Activated T-cell treated with anti-CD3 and anti-CD28 coated beads, Interleukin-2, amount 50 U/mL, for 24 hours (primary cell): ENCODE results near the gene MRI1.

ENCODE experiments used
- DNase-seq: peaks from one replicate; pipeline ENCODE4 v3.0.0-alpha.2; 2020
- H3K27ac Mint-ChIP-seq: 2 replicates; pipeline ENCODE4 v1.8.0; 2020; ENCODE audit warnings: mild to moderate bottlenecking, mixed read lengths
- H3K27me3 Mint-ChIP-seq: 2 replicates; pipeline ENCODE4 v1.8.0; 2020; ENCODE audit warnings: mixed read lengths
- H3K36me3 Mint-ChIP-seq: 2 replicates; pipeline ENCODE4 v1.8.0; 2020; ENCODE audit warnings: low read depth, mixed read lengths
- H3K4me1 Mint-ChIP-seq: 2 replicates; pipeline ENCODE4 v1.8.0; 2020; ENCODE audit warnings: low read depth, mixed read lengths
- H3K4me3 Mint-ChIP-seq: 2 replicates; pipeline ENCODE4 v1.8.0; 2020; ENCODE audit warnings: mild to moderate bottlenecking, moderate library complexity, mixed read lengths
- H3K9me3 Mint-ChIP-seq: 2 replicates; pipeline ENCODE4 v1.8.0; 2020; ENCODE audit warnings: mixed read lengths

MRI1 gene

DNA sequence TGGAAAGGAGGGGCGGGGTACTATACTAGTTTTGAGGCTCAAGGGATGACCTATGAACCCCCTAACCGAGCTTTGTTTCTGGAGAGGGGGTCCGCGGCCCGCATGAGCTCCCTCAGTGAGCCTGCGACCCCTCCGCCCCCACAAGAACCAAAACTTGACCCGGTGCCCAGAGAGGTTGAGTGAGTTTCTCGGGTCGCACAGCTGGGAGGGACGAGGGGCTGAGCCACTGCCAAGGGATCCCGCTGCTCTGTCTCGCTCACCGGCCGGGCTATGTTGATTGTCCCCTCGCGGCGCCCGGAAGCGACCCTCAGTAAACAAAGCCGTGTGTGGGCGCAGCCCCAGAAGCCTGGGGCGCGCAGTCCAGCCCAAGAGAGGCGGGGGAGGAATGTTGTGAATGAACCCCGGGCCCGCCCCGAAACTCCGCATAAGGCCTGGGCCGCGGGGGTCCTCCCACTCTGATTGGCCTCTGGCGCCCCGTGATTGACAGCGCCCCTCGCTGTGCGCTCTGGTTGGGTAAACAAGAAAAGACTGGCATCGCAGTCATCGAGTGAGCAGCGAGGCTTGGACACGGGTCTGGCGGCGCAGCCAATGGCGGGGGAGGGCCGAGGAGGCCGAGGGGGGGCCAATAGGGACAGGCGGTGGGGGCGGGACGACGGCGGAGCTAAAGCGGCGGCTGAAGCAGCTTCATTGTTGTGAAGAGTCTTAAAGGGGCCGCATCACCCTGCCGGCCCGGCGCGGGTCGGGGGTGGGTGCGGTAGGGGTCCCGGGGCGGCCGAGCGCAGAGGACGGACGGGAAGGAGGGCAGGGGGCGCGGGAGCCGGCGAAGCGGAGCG lies 30.7 kb downstream of the MRI1 start, which contains the start of gene ZSWIM4:
Gene ZSWIM4 (plus strand): TSS at position 687 of the 833 bp plus-strand sequence. CDS start 206 bp downstream, outside the sequence.
- no peaks in the 10 kb centered on the region for H3K9me3 Mint-ChIP-seq

DNA sequence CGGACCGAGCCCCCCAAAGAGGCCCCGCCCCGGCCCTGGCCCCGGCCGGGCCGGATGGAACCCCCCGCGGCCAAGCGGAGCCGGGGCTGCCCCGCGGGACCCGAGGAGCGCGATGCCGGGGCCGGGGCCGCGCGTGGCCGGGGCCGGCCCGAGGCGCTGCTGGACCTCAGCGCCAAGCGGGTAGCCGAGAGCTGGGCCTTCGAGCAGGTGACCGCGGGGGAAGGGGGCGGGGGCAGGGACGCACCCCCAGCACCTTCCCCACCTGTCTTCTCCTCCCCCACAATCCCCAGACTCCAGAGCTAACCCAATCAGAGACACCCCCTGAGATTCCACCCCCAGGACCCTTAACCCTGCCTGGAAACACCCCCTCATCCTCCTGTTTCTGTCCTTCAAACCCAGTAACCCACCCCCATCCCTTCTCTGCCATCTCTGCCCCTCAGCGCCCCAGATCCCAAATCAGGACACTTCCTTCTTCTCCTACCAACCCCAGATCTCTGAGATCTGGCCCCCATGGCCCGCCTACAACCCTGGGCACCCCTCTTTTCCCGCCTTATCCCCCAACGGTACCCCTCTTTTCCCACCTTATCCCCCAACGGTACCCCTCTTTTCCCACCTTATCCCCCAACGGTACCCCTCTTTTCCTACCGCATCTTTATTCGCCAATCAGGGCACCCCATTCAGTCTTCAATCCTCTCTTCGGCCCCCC lies 31.4 kb downstream of the MRI1 start:
- Mint-ChIP-seq H3K36me3 (peaks cover 2% of the 10 kb centered on the region), H3K27me3 (no peaks in the 10 kb centered on the region), H3K4me1 (peaks cover 24% of the 10 kb centered on the region), H3K4me3 (peak overlapping the region; percentile 95), H3K27ac (peak overlapping the region; percentile 50), H3K9me3 (no peaks in the 10 kb centered on the region)
- no peak for DNase-seq

More for the DNA sequence above, 30.7 kb downstream of the MRI1 start, which contains the start of gene ZSWIM4:
- peak within 1 kb of the TSS; percentile 95 for H3K4me3 Mint-ChIP-seq
- no peaks in the 10 kb centered on the region for H3K27me3 Mint-ChIP-seq
- peak within 1 kb of the TSS; percentile 94 for H3K27ac Mint-ChIP-seq
- peaks cover 2% of the 10 kb centered on the region for H3K36me3 Mint-ChIP-seq
- DNase-seq: peak; percentile 93
- H3K4me1 Mint-ChIP-seq: peaks cover 30% of the 10 kb centered on the region

DNA sequence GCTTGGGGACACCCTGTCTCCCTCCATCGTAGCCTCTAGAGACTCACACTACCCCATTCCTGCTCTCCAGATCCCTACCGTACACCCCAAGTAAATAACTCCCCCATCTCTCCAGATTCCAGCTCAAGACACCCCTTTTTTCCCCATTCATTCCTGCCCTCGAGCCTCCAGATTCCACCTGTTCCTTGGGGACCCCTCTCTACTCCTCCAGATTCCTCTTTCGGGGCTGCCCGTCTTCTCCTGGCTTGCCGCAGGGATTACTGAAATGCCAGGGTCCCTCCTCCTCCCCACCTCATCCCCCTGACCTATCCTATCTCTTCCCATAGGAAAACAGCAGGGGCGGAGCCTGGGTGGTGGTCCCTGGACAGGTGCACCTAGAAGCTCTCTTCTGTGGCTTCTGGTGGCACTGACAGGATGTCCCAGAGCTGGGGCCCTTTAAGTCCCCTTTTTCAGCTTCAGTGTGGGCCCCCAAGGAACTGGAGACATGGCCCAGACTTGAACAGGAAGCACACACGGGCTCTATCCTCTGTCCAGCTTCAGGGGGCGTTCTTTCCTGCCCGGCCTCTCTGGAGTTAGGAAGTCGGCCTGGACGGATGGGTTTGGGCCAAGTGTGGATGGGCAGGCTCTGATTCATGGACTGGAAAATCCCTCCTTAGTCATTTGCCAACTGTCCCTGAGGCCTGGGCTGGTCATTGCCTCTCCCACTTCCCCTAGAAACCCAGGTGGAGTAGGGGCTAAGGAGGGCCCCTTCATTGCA lies 32.2 kb downstream of the MRI1 start:
- Mint-ChIP-seq H3K4me3 (peak overlapping the region; percentile 68), H3K27ac (peak overlapping the region; percentile 47), H3K4me1 (peaks cover 24% of the 10 kb centered on the region), H3K9me3 (no peaks in the 10 kb centered on the region), H3K36me3 (peaks cover 2% of the 10 kb centered on the region), H3K27me3 (no peaks in the 10 kb centered on the region)
- no peak for DNase-seq

DNA sequence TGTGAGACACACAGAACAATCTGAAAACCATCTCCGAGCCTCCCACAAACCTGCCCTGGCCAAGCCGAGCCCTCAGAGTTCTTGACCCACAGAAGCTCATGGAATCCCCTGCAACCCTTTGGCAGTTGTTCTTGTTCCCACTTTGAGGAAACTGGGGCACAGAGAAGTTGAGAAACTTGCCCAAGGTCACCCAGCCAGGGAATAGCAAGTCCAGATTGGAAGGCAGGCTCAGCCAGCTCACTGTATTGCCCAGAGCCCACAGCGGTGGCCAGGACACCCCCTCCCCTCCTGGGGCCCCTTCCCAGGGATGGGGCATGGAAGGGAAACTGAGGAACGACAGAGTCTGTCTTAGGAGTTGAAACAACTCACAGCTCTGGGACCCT lies 32.7 kb downstream of the MRI1 start:
- Mint-ChIP-seq H3K4me3 (peak overlapping the region; percentile 68), H3K27me3 (no peaks in the 10 kb centered on the region), H3K27ac (no peak overlapping the region), H3K36me3 (peaks cover 2% of the 10 kb centered on the region), H3K9me3 (no peaks in the 10 kb centered on the region), H3K4me1 (peaks cover 24% of the 10 kb centered on the region)
- DNase-seq: no peak

DNA sequence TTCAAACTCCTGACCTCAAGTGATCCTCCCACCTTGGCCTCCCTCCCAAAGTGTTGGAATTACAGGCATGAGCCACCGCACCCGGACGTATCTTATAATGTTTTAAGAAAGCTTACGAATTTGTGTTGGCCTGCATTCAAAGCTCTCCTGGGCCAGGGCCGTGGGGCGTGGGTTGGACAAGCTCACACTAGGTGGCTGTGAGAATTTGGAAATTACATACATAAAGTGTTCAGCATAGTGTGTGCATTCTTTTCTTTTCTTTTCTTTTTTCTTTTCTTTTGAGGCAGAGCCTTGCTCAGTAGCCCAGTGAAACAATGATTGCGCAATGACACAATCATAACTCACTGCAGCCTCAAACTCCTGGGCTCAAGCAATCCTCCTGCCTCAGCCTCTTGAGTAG lies 33.5 kb downstream of the MRI1 start:
- H3K4me1 Mint-ChIP-seq: peaks cover 24% of the 10 kb centered on the region
- no peak for DNase-seq
- peaks cover 2% of the 10 kb centered on the region for H3K36me3 Mint-ChIP-seq
- no peak overlapping the region for H3K4me3 Mint-ChIP-seq
- H3K9me3 Mint-ChIP-seq: no peaks in the 10 kb centered on the region
- H3K27me3 Mint-ChIP-seq: no peaks in the 10 kb centered on the region
- H3K27ac Mint-ChIP-seq: no peak overlapping the region

DNA sequence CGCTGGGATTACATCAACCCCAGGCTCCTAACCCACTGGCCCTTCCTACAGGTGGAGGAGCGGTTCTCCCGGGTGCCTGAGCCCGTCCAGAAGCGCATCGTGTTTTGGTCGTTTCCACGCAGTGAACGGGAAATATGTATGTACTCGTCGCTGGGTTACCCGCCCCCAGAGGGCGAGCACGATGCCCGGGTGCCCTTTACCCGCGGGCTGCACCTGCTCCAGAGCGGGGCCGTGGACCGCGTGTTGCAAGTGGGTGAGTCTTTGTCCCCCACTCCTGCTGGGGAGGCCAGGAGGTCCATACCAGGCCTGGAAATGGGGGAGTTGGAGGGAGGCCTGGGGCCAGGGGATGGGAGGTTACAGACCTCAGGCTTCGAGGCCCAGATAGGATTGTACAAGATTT lies 35.3 kb downstream of the MRI1 start:
- Mint-ChIP-seq H3K27me3 (no peaks in the 10 kb centered on the region), H3K27ac (no peak overlapping the region), H3K9me3 (no peaks in the 10 kb centered on the region), H3K36me3 (peaks cover 2% of the 10 kb centered on the region), H3K4me3 (no peak overlapping the region), H3K4me1 (peaks cover 16% of the 10 kb centered on the region)
- no peak for DNase-seq

DNA sequence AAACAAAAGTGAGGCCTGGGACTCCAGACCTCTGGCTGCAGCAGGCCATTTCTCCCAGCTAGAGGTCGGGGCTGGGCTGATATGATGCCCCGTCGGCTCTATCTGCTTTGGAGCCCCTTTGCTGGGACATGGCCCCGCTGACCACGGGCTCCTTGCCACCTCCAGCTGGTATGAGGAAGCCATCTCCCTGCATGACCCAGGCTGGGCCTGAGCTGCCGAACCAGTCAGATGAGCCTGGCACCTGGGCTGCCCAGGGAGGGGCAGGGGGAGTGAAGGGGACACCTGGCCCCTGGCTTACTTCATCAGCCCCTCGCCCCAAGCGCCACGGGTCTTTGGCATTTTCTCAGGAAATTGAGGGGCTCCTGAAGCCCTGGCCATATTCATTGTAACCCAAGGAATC lies 38.7 kb downstream of the MRI1 start:
- Mint-ChIP-seq H3K36me3 (peaks cover 2% of the 10 kb centered on the region), H3K27ac (no peak overlapping the region), H3K27me3 (no peaks in the 10 kb centered on the region), H3K4me1 (no peaks in the 10 kb centered on the region), H3K4me3 (no peak overlapping the region), H3K9me3 (no peaks in the 10 kb centered on the region)
- no peak for DNase-seq

DNA sequence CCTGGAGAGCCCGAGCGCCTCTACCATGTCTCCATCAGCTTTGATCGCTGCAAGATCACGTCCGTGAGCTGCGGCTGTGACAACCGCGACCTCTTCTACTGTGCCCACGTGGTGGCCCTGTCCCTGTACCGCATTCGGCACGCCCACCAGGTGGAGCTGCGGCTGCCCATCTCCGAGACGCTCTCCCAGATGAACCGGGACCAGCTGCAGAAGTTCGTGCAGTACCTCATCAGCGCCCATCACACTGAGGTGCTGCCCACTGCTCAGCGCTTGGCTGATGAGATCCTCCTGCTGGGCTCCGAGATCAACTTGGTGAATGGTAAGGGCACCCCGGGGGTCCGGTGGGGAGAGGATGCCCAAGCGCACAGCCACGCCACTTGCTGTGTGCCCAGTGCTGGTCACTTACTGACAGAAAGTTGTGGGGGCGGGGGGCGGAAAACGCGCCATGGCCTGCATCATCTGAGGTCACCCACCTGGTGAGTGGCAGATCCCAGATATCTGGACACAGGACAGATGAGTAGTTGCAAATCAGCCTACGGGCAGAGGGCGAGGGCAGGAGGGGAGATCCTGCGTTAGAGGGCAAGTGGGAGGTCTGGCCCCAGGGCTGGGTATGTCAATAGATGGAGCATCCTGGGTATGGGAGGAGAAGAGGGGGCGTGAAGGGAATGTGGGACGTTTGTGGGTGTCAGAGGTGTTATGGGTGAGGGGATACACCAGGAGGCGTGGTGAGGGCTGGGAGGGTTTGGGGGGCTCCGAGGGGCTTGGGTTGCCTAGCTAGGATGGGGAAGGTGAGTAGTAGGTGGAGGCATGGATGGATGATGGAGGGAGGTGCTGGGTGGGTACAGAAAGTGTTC lies 40.7 kb downstream of the MRI1 start:
- Mint-ChIP-seq H3K9me3 (no peaks in the 10 kb centered on the region), H3K36me3 (peaks cover 7% of the 10 kb centered on the region), H3K27ac (no peak overlapping the region), H3K27me3 (no peaks in the 10 kb centered on the region), H3K4me3 (no peak overlapping the region), H3K4me1 (no peaks in the 10 kb centered on the region)
- DNase-seq: no peak

DNA sequence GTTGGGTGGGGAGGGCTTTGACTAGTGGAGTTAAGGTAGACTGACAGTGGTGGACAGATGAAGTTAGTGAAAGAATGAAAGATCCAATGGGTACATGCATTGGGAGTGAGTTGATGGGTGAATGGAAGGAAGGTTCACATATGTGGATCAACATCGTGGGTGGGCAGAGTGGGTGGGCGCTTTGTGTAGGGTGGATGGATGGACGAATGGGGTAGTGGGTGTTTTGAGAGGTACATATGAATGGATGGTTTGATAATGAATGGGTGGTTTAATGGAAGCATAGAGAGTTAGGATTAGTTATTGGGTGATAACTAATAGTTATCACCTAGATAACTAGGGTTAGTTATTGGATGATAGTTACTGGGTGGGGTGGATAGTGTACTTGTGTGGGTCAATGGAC lies 42.4 kb downstream of the MRI1 start:
- H3K36me3 Mint-ChIP-seq: peaks cover 9% of the 10 kb centered on the region
- no peaks in the 10 kb centered on the region for H3K4me1 Mint-ChIP-seq
- H3K27ac Mint-ChIP-seq: no peak overlapping the region
- H3K27me3 Mint-ChIP-seq: no peaks in the 10 kb centered on the region
- H3K4me3 Mint-ChIP-seq: no peak overlapping the region
- DNase-seq: no peak
- no peaks in the 10 kb centered on the region for H3K9me3 Mint-ChIP-seq

DNA sequence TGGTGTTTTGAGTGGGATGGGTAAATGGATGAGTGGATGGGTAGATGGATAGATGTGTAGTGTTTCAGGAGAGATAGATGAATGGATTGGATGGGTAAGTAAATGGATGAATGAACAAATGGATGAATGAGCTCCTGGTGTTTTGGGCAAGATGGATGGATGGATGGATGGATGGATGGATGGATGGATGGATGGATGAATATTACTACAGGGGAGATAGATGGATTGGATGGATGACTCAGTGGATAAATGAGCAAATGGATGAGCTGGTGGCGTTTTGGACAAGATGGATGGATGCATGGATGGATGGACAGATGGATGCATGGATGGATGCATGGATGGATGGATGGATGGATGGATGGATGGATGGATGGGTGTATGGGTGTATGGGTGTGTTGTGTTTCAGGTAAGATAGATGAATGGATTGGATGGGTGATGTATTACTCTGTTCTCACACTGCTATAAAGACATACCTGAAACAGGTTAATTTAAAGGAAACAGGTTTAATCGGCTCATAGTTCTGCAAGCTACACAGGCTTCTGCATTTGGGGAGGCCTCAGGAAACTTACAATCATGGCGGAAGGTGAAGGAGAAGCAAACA lies 43.2 kb downstream of the MRI1 start:
- Mint-ChIP-seq H3K9me3 (no peaks in the 10 kb centered on the region), H3K27me3 (no peaks in the 10 kb centered on the region), H3K4me3 (no peak overlapping the region), H3K4me1 (no peaks in the 10 kb centered on the region), H3K36me3 (peaks cover 9% of the 10 kb centered on the region), H3K27ac (no peak overlapping the region)
- DNase-seq: no peak

DNA sequence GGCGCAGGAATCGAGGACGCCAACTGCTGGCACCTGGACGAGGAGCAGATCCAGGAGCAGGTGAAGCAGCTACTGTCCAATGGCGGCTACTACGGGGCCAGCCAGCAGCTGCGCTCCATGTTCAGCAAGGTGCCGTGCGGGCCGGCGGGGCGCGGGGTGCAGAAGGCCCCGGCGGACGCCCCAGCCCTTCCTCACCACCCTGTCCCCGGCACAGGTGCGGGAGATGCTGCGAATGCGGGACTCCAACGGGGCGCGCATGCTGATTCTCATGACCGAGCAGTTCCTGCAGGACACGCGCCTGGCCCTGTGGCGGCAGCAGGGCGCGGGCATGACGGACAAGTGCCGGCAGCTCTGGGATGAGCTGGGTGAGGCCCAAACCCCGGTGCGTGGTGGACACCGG lies 44.5 kb downstream of the MRI1 start:
- Mint-ChIP-seq H3K27me3 (no peaks in the 10 kb centered on the region), H3K27ac (no peak overlapping the region), H3K36me3 (peaks cover 9% of the 10 kb centered on the region), H3K9me3 (no peaks in the 10 kb centered on the region), H3K4me1 (no peaks in the 10 kb centered on the region), H3K4me3 (no peak overlapping the region)
- no peak for DNase-seq

DNA sequence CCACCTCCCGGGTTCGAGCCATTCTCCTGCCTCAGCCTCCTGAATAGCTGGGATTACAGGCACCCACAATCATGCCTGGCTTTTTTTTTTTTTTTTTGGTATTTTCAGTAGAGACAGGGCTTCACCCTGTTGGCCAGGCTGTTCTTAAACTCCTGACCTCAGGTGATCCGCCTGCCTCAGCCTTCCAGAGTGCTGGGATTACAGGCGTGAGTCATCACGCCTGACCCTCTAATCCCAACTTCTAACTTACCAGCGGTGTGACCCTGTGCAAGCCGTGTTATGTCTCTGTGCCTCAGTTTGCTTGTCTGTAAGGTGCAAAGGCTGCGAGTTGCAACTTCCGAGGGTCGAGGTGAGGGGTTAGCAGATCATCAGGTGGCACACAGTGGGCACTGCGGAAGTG lies 48.2 kb downstream of the MRI1 start:
- Mint-ChIP-seq H3K36me3 (peaks cover 9% of the 10 kb centered on the region), H3K9me3 (no peaks in the 10 kb centered on the region), H3K4me1 (peaks cover 5% of the 10 kb centered on the region), H3K4me3 (no peak overlapping the region), H3K27me3 (no peaks in the 10 kb centered on the region), H3K27ac (no peak overlapping the region)
- DNase-seq: no peak

DNA sequence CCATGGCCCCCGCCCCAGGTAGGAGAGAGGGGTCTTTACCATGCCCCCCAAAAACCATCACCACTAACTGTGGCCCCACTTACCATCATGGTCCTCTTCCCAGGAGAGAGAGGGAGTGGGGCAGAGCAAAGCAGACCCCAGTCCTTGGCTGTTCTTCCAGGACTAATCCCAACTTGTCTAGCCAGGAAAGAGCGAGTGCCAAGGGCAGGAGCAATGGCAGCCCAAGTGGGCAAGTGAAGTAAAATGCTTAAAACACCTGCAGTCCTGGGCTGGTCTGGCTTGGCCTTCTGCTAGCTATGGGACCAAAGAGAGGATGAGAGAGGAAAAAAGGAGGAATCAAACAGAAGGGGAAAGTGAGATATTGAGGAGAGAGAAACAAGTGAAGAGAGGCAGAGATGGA lies 48.8 kb downstream of the MRI1 start:
- no peaks in the 10 kb centered on the region for H3K27me3 Mint-ChIP-seq
- no peak for DNase-seq
- H3K4me3 Mint-ChIP-seq: no peak overlapping the region
- H3K27ac Mint-ChIP-seq: no peak overlapping the region
- peaks cover 9% of the 10 kb centered on the region for H3K36me3 Mint-ChIP-seq
- peaks cover 7% of the 10 kb centered on the region for H3K4me1 Mint-ChIP-seq
- H3K9me3 Mint-ChIP-seq: no peaks in the 10 kb centered on the region

DNA sequence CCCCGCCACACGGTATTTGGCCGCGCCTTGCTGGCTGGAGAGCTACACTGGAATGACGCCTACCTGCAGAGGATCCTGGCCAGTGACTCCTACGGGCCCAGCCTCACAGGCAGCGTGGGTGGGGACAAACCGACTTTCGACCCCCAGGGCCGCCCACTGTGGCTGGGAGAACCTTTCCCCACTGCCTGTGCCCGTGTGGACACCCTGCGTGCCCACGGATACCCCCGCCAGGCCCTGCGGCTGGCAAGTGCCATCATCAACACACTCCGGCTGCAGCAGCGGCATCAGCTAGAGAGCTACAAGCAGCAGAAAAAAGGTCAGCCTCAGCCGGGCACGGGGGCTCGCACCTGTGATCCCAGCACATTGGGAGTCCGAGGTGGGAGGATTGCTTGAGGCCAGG lies 50.2 kb downstream of the MRI1 start:
- H3K27me3 Mint-ChIP-seq: no peaks in the 10 kb centered on the region
- peaks cover 8% of the 10 kb centered on the region for H3K4me1 Mint-ChIP-seq
- H3K27ac Mint-ChIP-seq: no peak overlapping the region
- H3K36me3 Mint-ChIP-seq: peaks cover 5% of the 10 kb centered on the region
- DNase-seq: no peak
- H3K4me3 Mint-ChIP-seq: no peak overlapping the region
- no peaks in the 10 kb centered on the region for H3K9me3 Mint-ChIP-seq
